ENCODE measurements around the gene NPTXR.

Gene NPTXR

GRCh38 chr22:38850941-38851849 lies 7.4 kb upstream of the NPTXR start:
- DNase-seq = no peak

DNA sequence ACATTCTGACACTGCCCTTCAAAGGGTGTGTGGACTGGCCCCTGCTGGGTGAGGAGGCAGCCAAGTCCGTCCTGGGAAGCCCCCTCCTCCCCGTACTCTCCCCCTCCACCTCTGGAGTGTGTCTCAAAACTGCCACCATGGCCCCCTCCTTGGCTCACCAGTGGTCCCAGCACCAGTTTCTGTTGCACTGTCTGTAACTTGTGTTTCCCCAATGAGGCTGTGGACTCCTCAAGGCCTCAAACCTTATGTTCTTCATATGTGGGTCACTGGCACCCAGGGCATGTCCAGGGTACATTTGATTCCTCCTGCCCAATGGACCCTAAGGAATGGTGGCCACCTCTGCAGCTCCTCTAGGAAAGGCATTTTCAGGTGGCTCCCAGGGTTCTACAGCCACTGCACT lies 6.6 kb upstream of the NPTXR start:
- DNase-seq = no peak

DNA sequence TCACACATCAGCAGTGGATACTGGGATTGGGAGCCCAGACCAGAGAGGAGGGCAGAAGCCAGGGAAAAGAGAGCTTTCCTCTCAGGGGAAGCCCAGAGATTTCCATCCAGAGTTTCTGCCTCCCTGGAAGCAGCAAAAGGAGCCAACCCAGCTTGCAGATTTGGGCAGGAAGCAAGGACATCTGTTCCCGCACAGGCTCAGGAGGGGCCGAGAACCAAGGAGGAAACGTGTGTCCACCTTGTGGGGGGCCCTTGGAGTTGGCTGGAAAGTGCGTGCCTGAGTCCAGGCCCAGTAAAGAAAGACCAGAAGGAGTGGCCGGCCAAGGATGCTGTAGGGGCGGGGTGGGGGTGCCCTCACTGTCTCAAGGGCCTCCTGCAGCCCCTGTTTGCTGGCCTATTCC lies 6.0 kb upstream of the NPTXR start:
- DNase-seq = no peak

- no peak for DNase-seq
Observed at GRCh38 chr22:38846412-38846811, 2.6 kb upstream of the NPTXR start.

DNA sequence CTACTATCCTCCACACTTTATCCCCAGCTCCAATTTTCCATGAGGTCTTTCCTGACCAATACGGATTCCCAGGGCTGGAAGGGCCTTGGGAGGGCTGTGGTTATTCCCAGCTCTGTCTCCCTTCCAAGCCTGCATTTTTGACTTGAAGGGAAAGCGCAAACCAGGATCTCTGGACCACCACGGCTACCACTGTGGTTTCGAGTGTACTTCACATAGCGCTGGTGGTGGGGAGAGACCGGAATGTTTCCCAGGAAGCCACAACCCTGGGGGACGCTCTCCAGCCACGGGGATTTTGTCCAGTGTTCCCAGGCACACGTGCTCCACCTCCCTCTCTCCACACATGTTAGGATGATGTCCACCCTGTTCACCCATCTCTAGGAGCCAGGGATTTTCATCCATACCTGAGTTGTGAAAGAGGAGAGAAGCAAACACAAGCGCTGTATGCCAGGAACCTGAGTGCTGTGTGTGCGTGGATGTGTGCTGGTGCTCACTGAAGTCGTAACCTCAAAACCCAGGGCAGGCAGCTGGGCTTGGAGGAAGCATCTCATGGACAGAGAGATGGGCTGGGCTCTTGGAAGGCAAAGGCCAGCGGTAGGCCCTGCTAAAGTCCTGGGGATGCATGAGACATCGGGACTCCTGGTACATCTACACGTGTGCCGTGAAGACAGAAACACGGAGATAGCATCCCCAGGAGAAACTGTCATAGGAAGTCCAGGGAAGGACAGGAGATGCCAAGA lies 1.3 kb upstream of the NPTXR start:
- no peak for DNase-seq

GRCh38 chr22:38844315-38845003 lies 631 bp upstream of the NPTXR start:
- DNase-seq = no peak

- peak; percentile 34 for DNase-seq
Observed at GRCh38 chr22:38843201-38843656, 599 bp downstream of the NPTXR start.

- DNase-seq = no peak
Observed at GRCh38 chr22:38842512-38843200, 1.2 kb downstream of the NPTXR start.

GRCh38 chr22:38841635-38842034 lies 2.2 kb downstream of the NPTXR start:
- no peak for DNase-seq

- no peak for DNase-seq
Observed at GRCh38 chr22:38841211-38841610, 2.6 kb downstream of the NPTXR start.

DNA sequence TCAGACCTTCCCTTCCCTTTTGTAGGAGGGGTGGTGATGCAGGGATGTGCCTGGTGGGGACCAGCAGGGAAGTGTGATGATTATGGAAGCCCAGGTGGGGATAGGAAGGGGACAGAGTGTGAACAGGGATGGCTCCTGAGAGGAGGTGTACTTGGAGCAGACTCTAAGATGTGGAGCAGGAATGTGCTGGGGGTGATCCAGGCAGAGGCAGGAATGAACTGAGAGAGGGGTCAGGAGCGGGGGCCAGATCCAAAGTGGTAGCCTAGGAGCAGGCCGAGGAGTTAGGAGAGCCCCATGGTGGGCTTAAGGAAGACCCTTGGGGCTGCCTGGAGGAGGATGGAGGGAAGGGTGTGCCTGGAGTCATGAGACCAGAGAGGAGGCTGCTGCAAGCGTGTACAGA lies 3.7 kb downstream of the NPTXR start:
- no peak for DNase-seq

GRCh38 chr22:38839686-38840085 lies 4.1 kb downstream of the NPTXR start:
- no peak for DNase-seq

- no peak for DNase-seq
Observed at GRCh38 chr22:38837414-38837928, 6.4 kb downstream of the NPTXR start.

DNA sequence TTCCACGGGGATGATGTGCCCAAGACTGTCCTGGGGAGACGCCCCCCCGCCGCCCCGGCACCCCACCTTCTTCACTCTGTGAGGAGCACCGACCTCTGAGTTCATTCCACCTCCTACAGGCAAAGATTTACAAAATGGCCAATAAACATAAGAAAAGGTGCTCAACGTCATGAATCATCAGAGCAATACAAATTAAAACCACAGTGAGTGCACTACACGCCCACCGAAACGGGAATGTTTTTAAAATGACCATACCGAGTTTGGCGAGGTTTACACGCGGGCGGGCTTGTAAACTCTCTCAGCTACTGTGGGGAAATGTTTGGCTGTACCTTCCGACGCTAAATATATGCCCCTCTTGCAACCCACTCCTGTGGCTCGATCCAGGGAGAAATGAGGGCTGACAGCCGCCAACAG lies 7.9 kb downstream of the NPTXR start:
- DNase-seq = no peak

DNA sequence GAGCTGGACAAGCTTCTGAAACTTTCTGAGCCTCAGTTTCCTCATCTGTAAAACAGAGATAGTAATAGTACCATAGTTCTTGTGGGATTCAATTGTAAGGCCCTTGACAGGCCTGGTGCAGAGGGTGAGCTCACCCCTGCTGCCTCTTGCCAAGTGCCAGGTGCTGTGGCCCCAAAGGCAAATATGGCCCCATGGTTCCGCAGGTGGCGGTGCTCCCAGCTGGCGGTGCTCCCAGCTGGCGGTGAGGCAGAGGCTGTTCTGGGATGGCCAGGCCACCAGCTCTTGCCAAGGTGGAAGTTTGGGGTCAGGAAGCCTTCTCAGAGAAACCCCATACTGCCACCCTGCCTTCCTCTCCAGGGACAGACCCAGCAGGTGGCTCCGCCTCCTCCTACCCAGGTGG lies 8.8 kb downstream of the NPTXR start:
- DNase-seq = no peak

- no peak for DNase-seq
Observed at GRCh38 chr22:38834215-38834953, 9.4 kb downstream of the NPTXR start.

DNA sequence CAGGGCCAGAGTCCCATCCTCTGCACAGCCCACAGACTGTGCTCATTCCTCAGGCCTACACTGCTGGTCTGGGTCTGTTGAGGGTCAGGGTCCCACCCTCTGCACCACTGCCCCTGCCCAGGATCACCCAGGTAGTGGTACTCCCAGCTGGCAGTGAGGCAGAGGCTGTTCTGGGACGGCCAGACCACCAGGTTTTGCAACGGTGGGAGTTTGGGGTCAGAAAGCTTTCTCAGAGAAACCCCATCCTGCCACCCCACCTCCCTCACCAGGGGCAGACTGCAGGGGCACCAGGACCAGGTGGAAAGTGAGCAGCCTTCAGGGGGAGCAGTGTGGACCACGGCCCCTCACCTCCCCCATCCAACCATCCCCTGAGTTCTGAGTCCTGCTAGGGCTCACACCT lies 10.8 kb downstream of the NPTXR start:
- DNase-seq = no peak

DNA sequence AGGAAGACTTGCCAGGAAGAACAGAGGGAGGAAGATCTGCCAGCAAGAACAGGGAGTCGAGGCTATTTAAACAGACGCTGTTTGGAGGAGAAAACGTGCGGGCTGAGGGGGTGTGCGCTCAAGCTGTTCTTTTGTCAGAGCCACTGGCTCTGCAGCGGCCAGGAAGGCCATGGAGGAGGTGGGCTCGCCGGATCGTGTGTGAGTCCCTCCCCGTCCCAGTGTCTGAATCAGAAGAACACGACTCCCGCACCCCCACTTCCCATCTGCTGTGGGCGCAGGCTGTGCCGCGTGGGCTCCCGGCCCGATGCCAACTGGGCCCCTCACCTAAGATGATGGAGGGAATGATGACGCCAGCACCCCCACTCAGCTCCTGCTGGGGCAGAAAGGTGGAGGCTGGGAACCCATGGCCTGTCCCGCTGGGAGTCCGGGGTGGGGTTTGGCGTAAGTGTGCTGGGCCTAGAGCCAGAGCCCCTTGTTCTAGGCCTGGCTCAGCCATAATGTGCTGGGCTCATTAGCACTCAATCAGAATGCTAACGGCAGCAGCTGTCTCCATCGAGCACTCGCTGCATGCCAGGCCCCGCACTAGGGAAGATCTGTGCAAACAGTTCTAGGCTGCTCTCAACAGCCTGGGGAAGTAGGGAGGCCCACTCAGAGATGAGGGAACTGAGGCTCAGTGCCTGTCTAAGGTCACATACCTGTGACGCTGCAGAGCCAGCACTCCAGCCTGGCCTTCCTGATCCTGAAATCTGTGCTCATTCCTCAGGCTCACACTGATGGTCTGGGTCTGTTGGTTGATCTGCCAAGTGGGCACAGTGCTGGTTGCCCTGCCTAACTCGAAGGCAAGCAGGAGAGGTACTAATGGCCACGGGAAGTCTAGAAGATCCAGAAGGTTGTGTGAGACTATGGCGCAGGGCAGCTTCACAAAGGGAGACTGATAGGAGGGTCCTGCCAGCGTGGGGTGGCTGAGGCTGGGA lies 11.5 kb downstream of the NPTXR start:
- DNase-seq = no peak

GRCh38 chr22:38831166-38831945 lies 12.5 kb downstream of the NPTXR start:
- no peak for DNase-seq

DNA sequence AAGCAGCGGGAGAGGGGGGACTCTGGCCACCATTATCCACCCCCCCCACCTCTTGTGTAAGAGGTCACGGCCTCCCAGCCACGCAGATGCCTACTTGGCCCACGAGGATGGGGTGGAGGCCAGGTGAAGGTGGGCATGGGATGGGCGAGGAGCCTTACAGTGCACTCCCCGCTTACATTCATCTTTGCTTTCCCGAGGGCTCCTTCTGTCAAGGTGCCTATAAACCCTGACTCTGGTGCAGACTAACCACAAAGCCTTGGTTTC lies 13.1 kb downstream of the NPTXR start:
- no peak for DNase-seq

Measured in activated CD4-positive, alpha-beta T cell treated with anti-CD3 and anti-CD28 coated beads for 1 hour (primary cell).